ENCODE measurements around the gene RANBP2.

The RANBP2 gene

GRCh38 chr2:108786008-108786353 is 66.7 kb downstream of the RANBP2 start:
- DNase-seq, result no peak

GRCh38 chr2:108786354-108787215 is 67.3 kb downstream of the RANBP2 start, which contains the start of gene CCDC138:
CCDC138 (plus strand) TSS chr2:108786771; CDS start chr2:108786823, 52 bp downstream.
- DNase-seq, result peak; percentile 41

- DNase-seq, result no peak
Observed at GRCh38 chr2:108787216-108787541, 67.9 kb downstream of the RANBP2 start.

GRCh38 chr2:108803045-108803736 is 83.9 kb downstream of the RANBP2 start:
- DNase-seq, result no peak

- no peak for DNase-seq
Observed at GRCh38 chr2:108805032-108805431, 85.8 kb downstream of the RANBP2 start.

GRCh38 chr2:108805782-108806181 is 86.5 kb downstream of the RANBP2 start:
- no peak for DNase-seq

GRCh38 chr2:108806371-108807113 is 87.3 kb downstream of the RANBP2 start:
- DNase-seq, result no peak

- no peak for DNase-seq
Observed at GRCh38 chr2:108809936-108810335, 90.7 kb downstream of the RANBP2 start.

- no peak for DNase-seq
Observed at GRCh38 chr2:108810993-108811957, 92.0 kb downstream of the RANBP2 start.

GRCh38 chr2:108813732-108814131 is 94.5 kb downstream of the RANBP2 start:
- DNase-seq, result no peak

- no peak for DNase-seq
Observed at GRCh38 chr2:108820482-108820881, 101.2 kb downstream of the RANBP2 start.

- no peak for DNase-seq
Observed at GRCh38 chr2:108823286-108823685, 104.0 kb downstream of the RANBP2 start.

- DNase-seq, result no peak
Observed at GRCh38 chr2:108824316-108825070, 105.2 kb downstream of the RANBP2 start.

- no peak for DNase-seq
Observed at GRCh38 chr2:108825254-108825653, 106.0 kb downstream of the RANBP2 start.

- no peak for DNase-seq
Observed at GRCh38 chr2:108825736-108826135, 106.5 kb downstream of the RANBP2 start.

GRCh38 chr2:108829578-108830310 is 110.5 kb downstream of the RANBP2 start:
- DNase-seq, result no peak

GRCh38 chr2:108833219-108833618 is 113.9 kb downstream of the RANBP2 start:
- no peak for DNase-seq

- DNase-seq, result no peak
Observed at GRCh38 chr2:108834620-108835019, 115.3 kb downstream of the RANBP2 start.

GRCh38 chr2:108835040-108835439 is 115.8 kb downstream of the RANBP2 start:
- no peak for DNase-seq
